Activated CD4-positive, alpha-beta T cell treated with anti-CD3 and anti-CD28 coated beads, Interleukin-2, amount 50 U/mL, for 48 hours (primary cell): ENCODE data around the gene TRIM33.
"Not testable (repeated sequence)": the region's sequence is repeated elsewhere in the genome, so short reads cannot be mapped to it uniquely, and the experiment has no call there.

Experiments used
- DNase-seq, 2 experiments: peaks; one replicate each; pipeline ENCODE4 v3.0.0-alpha.2; 2020

TRIM33 gene

GRCh38 chr1:114509596-114510273, 1.3 kb downstream of the TRIM33 start:
- no peak for DNase-seq

GRCh38 chr1:114508386-114508898, 2.6 kb downstream of the TRIM33 start:
- no peak for DNase-seq

GRCh38 chr1:114507513-114507912, 3.5 kb downstream of the TRIM33 start:
- no peak for DNase-seq

DNA sequence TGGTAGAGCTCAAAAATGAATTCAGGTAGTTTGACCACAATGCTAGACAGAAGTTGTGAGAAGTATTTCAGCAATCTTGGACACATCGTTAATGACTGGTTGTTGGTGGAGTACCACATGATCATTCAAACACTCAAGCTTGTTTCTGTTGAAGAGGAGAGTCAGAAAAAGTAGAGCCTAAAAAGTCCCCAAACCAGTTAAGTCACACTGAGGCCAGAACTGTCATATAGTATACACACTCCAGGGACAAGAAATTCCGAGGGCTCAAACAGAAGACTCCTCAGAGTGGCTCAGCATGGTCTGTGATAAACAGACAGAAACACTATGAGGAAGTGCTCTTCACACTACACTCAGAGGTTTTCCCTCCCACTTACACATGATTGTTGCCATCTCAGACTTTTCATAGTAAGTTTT, 5.8 kb downstream of the TRIM33 start:
- DNase-seq: no peak

- DNase-seq: no peak
Measured at GRCh38 chr1:114503916-114504422, 7.0 kb downstream of the TRIM33 start.

GRCh38 chr1:114502080-114502479, 8.9 kb downstream of the TRIM33 start:
- DNase-seq: no peak

GRCh38 chr1:114499478-114499877, 11.5 kb downstream of the TRIM33 start:
- DNase-seq: no peak

DNA sequence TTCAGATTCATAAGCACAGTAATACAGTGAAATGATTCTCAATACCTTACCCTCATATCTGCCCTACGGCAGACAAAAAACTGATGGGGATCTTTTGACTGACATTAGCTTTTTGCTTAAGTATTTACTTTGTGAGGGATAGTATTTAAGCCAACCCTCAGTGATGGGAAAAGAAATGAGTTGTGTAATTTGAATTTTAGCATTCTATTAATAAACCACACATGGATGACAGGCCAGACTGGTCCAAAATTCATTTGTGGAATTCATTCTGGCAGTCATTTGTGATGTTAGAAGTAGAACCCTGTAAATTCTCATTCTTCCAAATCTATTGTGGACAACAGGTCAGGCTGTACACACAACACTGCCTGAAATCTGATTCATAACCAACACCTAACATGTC, 14.9 kb downstream of the TRIM33 start:
- DNase-seq: no peak

DNA sequence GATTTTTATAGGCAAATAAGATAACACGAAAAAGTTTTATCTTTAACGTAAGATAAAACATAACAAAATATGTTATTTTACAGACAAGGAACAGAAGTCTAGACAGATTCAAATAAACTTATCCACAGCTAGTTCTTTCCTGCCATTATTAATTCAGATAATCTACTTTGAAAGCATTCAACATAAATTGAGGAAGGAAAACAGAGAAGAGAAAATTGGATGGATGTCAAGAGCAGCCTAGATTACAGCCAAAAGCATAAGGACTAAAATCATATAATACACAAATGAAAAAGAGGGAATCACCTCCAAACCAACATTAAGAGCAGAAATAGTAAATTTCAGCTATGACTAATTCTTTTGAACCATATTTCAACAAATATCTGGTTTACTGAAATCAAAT, 15.5 kb downstream of the TRIM33 start:
- DNase-seq: no peak

DNA sequence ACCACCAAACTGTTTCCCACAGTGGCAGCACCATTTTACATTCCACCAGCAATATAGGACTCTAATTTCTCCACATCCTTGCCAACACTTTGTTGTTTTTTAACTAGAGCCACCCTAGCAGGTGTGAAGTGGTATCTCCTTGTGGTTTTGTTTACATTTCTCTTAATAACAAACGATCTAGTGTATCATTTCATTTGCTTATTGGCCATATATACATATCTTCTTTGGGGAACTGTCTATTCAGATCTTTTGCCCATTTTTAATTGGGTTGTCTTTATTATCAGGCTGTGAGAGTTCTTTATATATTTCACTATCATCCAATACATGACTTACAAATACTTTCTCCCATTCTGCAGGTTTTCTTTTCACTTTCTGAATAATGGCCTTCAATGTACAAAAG, 18.0 kb downstream of the TRIM33 start:
- DNase-seq: no peak

DNA sequence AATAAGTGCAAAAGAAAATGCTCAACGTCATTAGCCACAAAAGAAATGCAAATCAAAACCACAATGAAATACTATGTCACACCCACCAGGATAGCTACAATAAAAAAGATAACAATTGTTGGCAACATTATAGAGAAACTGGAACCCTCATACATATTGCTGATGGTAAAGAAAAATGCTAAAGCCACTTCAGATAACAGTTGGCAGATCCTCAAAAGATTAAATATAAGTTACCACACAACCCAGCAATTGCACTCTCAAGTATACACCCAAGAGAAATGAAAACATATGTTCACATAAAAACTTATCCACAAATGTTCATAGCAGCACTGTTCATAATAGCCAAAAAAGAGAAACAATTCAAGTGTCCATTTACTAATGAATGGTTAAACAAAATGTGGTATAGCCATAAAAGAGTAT, 20.7 kb downstream of the TRIM33 start:
- DNase-seq: no peak

DNA sequence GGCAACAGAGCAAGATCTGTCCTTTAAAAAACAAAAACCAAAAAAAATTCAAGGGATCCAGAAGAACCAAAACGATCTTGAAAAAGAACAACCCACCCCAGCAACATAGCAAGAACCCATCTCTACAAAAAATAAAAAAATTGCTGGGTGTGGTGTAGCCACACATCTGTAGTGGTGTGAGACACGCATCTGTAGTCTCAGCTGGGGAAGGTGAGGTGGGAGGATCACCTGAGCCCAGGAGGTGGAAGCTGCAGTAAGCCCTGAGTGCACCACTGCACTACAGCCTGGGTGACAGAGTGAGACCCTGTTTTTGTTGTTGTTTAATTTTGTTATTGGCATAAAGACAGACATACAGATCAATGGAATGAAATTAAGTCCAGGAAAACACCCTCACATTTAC, 22.3 kb downstream of the TRIM33 start:
- DNase-seq: no peak

- no peak for DNase-seq
Measured at GRCh38 chr1:114485286-114485685, 25.7 kb downstream of the TRIM33 start.

DNA sequence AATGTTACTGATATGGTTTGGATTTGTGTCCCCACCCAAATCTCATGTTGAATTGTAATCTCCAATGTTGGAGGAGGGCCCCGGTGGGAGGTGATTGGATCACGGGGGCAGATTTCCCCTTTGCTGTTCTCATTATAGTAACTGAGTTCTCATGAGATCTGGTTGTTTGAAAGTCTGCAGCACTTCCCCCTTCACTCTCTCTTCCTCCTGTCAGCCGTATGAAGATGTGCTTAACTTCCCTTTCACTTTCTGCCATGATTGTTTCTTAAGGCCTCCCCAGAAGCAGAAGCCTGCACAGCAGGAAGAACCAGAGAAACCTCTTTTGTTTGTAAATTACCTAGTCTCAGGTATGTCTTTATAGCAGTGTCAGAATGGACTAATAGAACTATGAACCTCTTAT, 28.4 kb downstream of the TRIM33 start:
- DNase-seq: no peak

DNA sequence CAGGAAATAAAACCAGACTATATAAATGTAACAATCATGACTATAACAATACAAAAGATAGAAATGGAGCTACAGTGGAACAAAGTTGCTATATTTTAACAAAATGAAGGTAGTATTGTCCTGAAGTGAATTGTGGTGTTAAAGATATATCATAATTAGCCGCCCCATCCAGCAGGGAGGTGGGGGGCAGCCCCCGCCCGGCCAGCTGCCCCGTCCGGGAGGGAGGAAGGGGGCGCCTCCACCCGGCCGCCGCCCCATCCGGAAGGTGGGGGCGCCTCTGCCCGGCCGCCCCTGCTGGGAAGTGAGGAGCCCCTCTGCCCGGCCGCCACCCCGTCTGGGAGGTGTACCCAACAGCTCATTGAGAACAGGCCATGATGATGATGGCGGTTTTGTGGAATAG, 31.4 kb downstream of the TRIM33 start:
- DNase-seq: not testable (repeated sequence)

- no peak for DNase-seq
Measured at GRCh38 chr1:114479134-114479533, 31.9 kb downstream of the TRIM33 start.

DNA sequence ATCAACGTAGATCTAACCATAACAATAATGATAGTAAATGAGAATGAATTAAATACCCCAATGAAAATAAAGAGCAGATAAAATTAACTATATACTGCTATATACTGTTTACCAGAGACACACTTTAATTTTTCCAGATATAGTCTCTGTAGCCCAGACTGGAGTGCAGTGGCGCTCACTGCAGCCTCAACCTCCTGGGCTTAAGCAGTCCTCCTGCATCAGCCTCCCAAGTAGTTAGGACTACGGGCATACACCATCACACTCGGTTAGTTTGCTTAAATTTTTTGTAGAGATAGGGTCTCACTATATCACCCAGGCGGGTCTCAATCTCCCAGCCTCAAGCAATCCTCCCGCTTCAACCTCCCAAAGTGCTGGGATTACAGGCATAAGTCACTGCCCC, 37.2 kb downstream of the TRIM33 start:
- no peak for DNase-seq

GRCh38 chr1:114472408-114472807, 38.6 kb downstream of the TRIM33 start:
- DNase-seq: no peak

- no peak for DNase-seq
Measured at GRCh38 chr1:114470681-114471080, 40.3 kb downstream of the TRIM33 start.

GRCh38 chr1:114468710-114469468, 42.1 kb downstream of the TRIM33 start:
- no peak for DNase-seq

DNA sequence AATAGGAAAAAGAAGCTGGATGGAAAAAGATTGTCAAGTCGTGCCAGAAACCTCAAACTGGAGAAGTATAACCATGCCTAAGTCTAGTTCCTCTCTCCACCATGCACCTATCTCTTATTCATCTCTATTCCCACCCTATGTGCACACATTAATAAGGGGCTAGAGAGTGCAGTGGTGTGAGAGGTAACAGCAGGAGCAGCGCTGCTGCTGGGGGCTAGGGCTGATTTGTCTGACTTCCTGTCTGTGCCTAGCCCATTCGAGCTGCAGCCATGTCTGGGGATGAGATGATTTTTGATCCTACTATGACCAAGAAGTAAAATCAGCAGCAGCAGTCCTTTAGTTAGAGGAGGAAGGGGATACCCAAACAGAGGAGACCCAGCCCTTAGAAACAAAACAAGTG, 43.0 kb downstream of the TRIM33 start:
- DNase-seq: no peak

DNA sequence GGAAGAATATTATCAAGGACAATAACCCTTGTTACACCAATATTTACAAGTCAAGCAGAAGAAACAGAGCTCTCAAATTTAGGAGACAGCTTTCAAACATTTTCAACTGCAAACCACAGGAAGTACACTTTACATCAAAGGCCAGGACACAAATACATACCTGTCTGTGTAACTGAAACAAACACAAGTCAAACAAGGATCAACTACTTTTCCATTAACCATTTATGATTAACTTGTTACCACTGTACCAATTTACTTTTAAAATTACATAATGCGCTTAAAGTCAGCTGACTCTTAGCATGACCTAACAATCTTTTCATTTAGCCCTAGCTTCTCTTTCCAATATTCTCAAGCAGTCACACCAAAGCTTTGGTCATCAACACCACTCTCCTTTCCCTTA, 43.5 kb downstream of the TRIM33 start:
- DNase-seq: no peak

- DNase-seq: no peak
Measured at GRCh38 chr1:114466334-114467014, 44.5 kb downstream of the TRIM33 start.

DNA sequence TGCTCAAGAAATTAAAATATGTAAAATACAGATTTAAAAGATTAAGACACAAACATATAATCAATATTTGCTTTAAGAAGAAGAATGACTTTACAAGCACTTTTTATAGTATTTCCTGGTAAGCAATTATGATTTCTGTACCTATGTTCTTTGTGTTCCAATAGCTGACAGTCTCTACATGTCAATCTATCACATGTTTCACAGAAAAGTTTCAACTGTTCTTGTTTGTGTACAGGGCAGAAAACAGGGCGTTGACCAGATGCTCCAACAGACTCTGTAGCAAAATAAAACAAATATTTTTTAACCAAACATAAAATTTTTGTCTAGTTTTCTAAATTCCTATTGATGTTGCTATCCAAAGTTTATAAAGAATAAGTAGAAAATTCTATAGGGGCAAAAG, 48.0 kb downstream of the TRIM33 start:
- DNase-seq: no peak
